Stomach (tissue), 9 donors: ENCODE measurements around the gene SMG5. TPM values are rescaled to one million over a fixed set of nuclear protein-coding genes. Genes with fewer than 3 reads are reported as not detected.

Experiments used
- DNase-seq, 2 donors: peaks; one replicate each; pipeline versions ENCODE4 v3.0.0 to v3.0.0-alpha.2; 2013 to 2019
- H3K27ac ChIP-seq, 5 donors: fragments of 200-600 bp in 4 of 5; sonication (generic) in 4 of 5; one replicate each; pipeline ENCODE4 v1.5.1; 2013 to 2019; ENCODE audit warnings: mild to moderate bottlenecking in 1 of 5, moderate library complexity in 1 of 5
- H3K27me3 ChIP-seq, 3 donors: fragments of 200-600 bp; sonication (generic); one replicate each; pipeline ENCODE4 v1.5.1; 2017 to 2019; ENCODE audit warnings: mixed run types in 1 of 3
- H3K36me3 ChIP-seq, 4 donors: fragments of 200-600 bp; sonication (generic); 1 replicate in 3 of 4; 2 replicates in 1 of 4; pipeline ENCODE4 v1.5.1; 2016 to 2019
- H3K4me1 ChIP-seq, 4 donors: fragments of 200-600 bp; sonication (generic); one replicate each; pipeline ENCODE4 v1.5.1; 2016 to 2019
- H3K4me3 ChIP-seq, 4 donors: fragments of 200-600 bp; sonication (generic) in 3 of 4; one replicate each; pipeline ENCODE4 v1.5.1; 2016 to 2019; ENCODE audit warnings: mild to moderate bottlenecking in 1 of 4
- H3K9me3 ChIP-seq, 4 donors: fragments of 200-600 bp; sonication (generic); one replicate each; pipeline ENCODE4 v1.5.1; 2016 to 2019
- EP300 ChIP-seq: sonication (generic); formaldehyde crosslinking; IDR thresholded peaks from one replicate; pipeline ENCODE4 v1.6.1; 2017; ENCODE audit warnings: antibody characterized with exemption
- POLR2A ChIP-seq, 4 donors: fragments of 450-650 bp; IDR thresholded peaks; one replicate each; pipeline ENCODE4 v1.6.1; 2016; ENCODE audit warnings: antibody characterized with exemption in 4 of 4, control low read depth in 2 of 4, mild to moderate bottlenecking in 1 of 4, moderate library complexity in 1 of 4
- POLR2AphosphoS5 ChIP-seq, 3 donors: sonication (generic); formaldehyde crosslinking; IDR thresholded peaks; one replicate each; pipeline ENCODE4 v1.6.1; 2016; ENCODE audit warnings: antibody characterized with exemption in 3 of 3
- WGBS, 5 donors: extraction: QIAGEN DNeasy Blood & Tissue Kit in 3 of 5; methylation state at CpG; one replicate each; pipeline versions ENCODE4 v1.1.5 to v1.1.7; 2013 to 2018; 5-methylcytosine and 5-hydroxymethylcytosine counted together
- intact Hi-C: fragments of 100-400 bp; cut with DNase I; formaldehyde crosslinking; loops from one replicate; pipeline ENCODE4 v1.15.1; 2023; ENCODE audit warnings: low total_unique reads
- polyA plus RNA-seq, 3 donors: library from polyadenylated mRNA; stranded (reverse); fragments of 200-250 nt; gene quantifications; one replicate each; pipeline ENCODE4 v1.2.3, GENCODE V29; 2013
- total RNA-seq, 5 donors: library from RNA; depleted of rRNA; stranded (reverse); fragments of >200 nt; gene quantifications; one replicate each; pipeline versions ENCODE4 v1.1.0 to v1.2.3, GENCODE V29; 2014 to 2016
- TF ChIP-seq, protein P1 (sequence below), 7 experiments: fragments of 450-650 bp in 4 of 7; fragments of 200-600 bp in 3 of 7; sonication (generic) in 3 of 7; IDR thresholded peaks; one replicate each; pipeline ENCODE4 v1.5.1; 2016 to 2019; ENCODE audit warnings: antibody characterized with exemption in 7 of 7, control low read depth in 2 of 7, mild to moderate bottlenecking in 1 of 7
- donor health status: healthy with polysubstance abuse.
- donor health status: Bipolar disorder and iron deficiency.
- donor health status: healthy.

SMG5 gene
- total and polyA plus RNA-seq, 8 donors: 20.2 to 199 (median 36.5) TPM

DNA sequence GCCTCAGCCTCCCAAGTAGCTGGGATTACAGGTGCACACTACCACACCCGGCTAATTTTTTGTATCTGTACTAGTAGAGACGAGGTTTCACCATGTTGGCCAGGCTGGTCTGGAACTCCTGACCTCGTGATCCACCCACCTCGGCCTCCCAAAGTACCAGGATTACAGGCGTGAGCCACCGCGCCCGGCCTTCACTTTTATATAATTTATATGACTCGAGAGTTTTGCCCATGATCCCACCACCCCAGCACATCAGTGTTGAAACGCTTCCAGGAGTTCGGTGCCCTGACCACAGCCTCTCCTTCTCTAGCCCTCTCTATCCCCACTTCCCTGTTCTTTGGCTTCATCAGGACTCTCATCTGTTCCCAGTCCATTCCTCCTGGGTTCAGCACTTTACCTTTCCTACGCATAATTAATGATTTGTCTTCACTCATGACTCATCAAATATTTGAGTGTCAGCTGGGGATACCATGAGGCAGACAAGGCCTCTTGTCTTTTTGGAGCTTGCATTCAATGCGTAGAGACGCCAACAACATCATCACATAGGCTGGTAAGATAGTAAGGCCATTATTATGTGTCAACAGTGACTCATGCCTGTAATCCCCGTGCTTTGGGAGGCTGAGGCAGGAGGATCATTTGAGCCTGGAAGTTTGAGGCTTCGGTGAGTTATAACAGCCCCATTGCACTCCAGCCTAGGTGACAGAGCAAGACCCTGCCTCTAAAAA is 68.4 kb downstream of the SMG5 start:
- Histone ChIP-seq H3K36me3 (peaks cover 8 to 38% (median 28%) of the 10 kb centered on the region in 4 donors), H3K9me3 (no peaks in the 10 kb centered on the region), H3K27me3 (no peaks in the 10 kb centered on the region), H3K27ac (peak overlapping the region in 4 of 5 donors; percentile 94 to 97 (median 96)), H3K4me3 (peak overlapping the region; percentile 55 to 71 (median 62)), H3K4me1 (peaks cover 27 to 57% (median 42%) of the 10 kb centered on the region in 4 donors)
- intact Hi-C loops: no loop called here
- 73 to 83% (median 77%) methylated on average over 16 of the region's 16 CpGs for WGBS, 5 donors
- TF ChIP-seq POLR2A (IDR thresholded peaks at IDR 0.05) (no peak), POLR2AphosphoS5 (IDR thresholded peaks at IDR 0.05) (no peak), EP300 (no peak)
- TF ChIP-seq, protein P1, sequence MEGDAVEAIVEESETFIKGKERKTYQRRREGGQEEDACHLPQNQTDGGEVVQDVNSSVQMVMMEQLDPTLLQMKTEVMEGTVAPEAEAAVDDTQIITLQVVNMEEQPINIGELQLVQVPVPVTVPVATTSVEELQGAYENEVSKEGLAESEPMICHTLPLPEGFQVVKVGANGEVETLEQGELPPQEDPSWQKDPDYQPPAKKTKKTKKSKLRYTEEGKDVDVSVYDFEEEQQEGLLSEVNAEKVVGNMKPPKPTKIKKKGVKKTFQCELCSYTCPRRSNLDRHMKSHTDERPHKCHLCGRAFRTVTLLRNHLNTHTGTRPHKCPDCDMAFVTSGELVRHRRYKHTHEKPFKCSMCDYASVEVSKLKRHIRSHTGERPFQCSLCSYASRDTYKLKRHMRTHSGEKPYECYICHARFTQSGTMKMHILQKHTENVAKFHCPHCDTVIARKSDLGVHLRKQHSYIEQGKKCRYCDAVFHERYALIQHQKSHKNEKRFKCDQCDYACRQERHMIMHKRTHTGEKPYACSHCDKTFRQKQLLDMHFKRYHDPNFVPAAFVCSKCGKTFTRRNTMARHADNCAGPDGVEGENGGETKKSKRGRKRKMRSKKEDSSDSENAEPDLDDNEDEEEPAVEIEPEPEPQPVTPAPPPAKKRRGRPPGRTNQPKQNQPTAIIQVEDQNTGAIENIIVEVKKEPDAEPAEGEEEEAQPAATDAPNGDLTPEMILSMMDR (IDR thresholded peaks at IDR 0.05): no peak
- DNase-seq: no peak

DNA sequence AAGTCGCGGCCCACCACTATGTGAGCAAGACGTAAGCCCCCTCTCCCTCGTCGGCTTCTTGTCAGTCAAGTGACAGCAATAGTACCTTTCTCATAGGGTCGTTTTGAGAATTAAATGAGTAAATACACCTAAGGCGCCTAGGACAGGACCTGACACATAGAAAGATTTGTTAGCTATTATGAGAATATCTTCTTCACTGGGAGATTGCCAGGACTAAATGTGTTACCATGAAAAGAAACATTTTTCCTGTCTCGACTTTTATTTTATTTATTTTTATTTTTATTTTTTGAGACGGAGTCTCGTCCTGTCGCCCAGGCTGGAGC is 69.0 kb downstream of the SMG5 start:
- peaks cover 8 to 43% (median 33%) of the 10 kb centered on the region in 4 donors for H3K36me3 ChIP-seq
- H3K27me3 ChIP-seq: no peaks in the 10 kb centered on the region
- no peaks in the 10 kb centered on the region for H3K9me3 ChIP-seq
- DNase-seq: no peak
- TF ChIP-seq POLR2AphosphoS5 (IDR thresholded peaks at IDR 0.05): no peak
- no peak for TF ChIP-seq EP300
- WGBS, 5 donors: 16 to 20% (median 19%) methylated on average over 11 of the region's 11 CpGs
- peak overlapping the region; percentile 91 to 97 (median 96) for H3K27ac ChIP-seq
- peak overlapping the region; percentile 55 to 71 (median 62) for H3K4me3 ChIP-seq
- intact Hi-C loops: no loop called here
- peaks cover 27 to 54% (median 42%) of the 10 kb centered on the region in 4 donors for H3K4me1 ChIP-seq

DNA sequence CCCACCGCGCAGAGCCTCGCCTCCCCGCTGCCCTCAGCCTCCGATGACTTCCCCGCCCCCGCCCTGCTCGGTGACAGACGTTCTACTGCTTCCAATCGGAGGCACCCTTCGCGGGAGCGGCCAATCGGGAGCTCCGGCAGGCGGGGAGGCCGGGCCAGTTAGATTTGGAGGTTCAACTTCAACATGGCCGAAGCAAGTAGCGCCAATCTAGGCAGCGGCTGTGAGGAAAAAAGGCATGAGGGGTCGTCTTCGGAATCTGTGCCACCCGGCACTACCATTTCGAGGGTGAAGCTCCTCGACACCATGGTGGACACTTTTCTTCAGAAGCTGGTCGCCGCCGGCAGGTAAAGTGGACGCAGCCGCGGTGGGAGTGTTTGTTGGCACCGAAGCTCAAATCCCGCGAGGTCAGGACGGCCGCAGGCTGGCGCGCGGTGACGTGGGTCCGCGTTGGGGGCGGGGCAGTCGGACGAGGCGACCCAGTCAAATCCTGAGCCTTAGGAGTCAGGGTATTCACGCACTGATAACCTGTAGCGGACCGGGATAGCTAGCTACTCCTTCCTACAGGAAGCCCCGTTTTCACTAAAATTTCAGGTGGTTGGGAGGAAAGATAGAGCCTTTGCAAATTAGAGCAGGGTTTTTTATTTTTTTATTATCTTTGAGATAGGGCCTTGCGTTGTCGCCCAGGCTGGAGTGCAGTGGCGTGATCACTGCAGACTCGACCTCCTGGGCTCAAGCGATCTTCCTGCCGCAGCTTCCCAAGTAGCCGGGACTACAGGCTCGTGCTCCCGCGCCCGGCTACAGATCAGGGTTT is 69.6 kb downstream of the SMG5 start, which contains the start of gene PMF1:
TSS of gene PMF1 (plus strand) at position 175 of the 811 bp plus-strand sequence. CDS start at position 184, 9 bp downstream.
- peaks cover 26 to 48% (median 37%) of the 10 kb centered on the region in 4 donors for H3K4me1 ChIP-seq
- WGBS, 5 donors: 0 to 1% (median 0%) methylated on average over 46 to 61 of the region's 61 CpGs
- peaks cover 9 to 49% (median 39%) of the 10 kb centered on the region in 4 donors for H3K36me3 ChIP-seq
- TF ChIP-seq POLR2A (IDR thresholded peaks at IDR 0.05) (peak in 2 of 4 donors; percentile 22 to 23), POLR2AphosphoS5 (IDR thresholded peaks at IDR 0.05) (peak; percentile 36 to 83 (median 77))
- TF ChIP-seq, protein P1 (IDR thresholded peaks at IDR 0.05): no peak
- peak within 1 kb of the TSS; percentile 55 to 71 (median 62) for H3K4me3 ChIP-seq
- intact Hi-C loops: no loop called here
- DNase-seq: peak; percentile 97 to 99
- H3K27me3 ChIP-seq: no peaks in the 10 kb centered on the region
- no peaks in the 10 kb centered on the region for H3K9me3 ChIP-seq
- peak within 1 kb of the TSS; percentile 91 to 97 (median 96) for H3K27ac ChIP-seq

DNA sequence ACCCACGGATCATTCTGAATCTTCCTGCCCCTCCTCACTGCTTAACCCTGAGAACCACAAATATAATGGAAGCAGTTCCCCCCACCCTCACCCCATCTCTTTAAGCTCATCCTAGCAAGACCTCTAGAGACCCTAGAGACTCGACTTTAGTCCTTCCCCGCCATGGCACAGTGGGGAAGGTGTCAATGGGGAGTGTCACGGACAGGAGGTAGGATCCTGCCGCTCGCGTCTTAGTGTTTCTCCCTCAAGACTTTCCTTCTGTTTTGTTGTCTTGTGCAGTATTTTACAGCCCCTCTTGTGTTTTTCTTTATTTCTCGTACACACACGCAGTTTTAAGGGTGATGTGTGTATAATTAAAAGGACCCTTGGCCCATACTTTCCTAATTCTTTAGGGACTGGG is 70.5 kb downstream of the SMG5 start:
- TF ChIP-seq POLR2AphosphoS5 (IDR thresholded peaks at IDR 0.05): no peak
- TF ChIP-seq, protein P1 (IDR thresholded peaks at IDR 0.05): no peak
- no peak for TF ChIP-seq POLR2A (IDR thresholded peaks at IDR 0.05)
- H3K36me3 ChIP-seq: peaks cover 13 to 58% (median 48%) of the 10 kb centered on the region in 4 donors
- intact Hi-C loops: no loop called here

More for the DNA sequence above, 70.5 kb downstream of the SMG5 start:
- Histone ChIP-seq H3K4me3 (peak overlapping the region; percentile 55 to 71 (median 62)), H3K27ac (peak overlapping the region in 4 of 5 donors; percentile 94 to 97 (median 96)), H3K4me1 (peaks cover 18 to 39% (median 29%) of the 10 kb centered on the region in 4 donors), H3K9me3 (no peaks in the 10 kb centered on the region), H3K27me3 (no peaks in the 10 kb centered on the region)
- 79 to 84% (median 80%) methylated on average over 9 of the region's 9 CpGs for WGBS, 5 donors
- no peak for DNase-seq
